ENCODE results near the gene SFXN5. TPM values are rescaled to one million over a fixed set of nuclear protein-coding genes. Genes with fewer than 3 reads are reported as not detected.

SFXN5 gene
- polyA plus RNA-seq, 3 donors = 5.9 to 28.6 (median 9.5) TPM

DNA sequence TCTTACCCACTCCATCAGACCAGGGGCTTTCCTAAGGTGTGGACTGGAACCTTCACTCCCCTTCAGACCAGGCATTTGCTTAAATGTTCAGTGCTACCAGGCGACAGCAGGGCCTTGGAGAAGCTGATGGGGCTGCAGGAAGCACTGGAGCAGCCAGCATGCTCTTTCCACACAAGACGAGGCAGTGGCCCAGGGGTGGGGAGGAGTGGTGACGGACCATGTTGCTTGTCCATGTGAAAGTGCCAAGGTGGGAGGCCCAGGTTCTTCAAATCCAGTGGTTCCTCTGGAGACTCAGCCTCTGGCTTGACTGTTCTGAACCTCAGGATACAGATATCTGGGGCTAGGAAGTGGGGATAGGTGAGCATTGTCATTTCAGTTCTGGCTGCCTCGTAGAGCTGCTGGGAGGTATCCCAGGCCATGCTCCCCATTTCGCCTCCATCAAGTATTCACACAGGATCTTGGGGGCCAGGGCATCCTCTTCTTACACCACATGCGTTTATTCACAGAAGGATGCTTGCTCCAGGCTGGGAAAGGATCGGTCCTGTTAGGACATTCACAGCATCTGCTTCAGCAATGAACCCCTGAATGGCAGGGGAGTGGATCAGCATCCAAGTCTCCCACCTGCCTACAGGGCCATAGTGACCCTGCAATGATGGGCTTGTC is 62.2 kb downstream of the SFXN5 start:
- Histone ChIP-seq H4K20me1 (ENCODE audit: insufficient read depth, low read length) (no peaks in the 10 kb centered on the region), H3K36me3 (replicated peaks in 1 of 2; ENCODE audit: control insufficient read depth in 1 of 2, insufficient read depth in 2 of 2, low read length in 2 of 2) (peaks cover 38 to 58% of the 10 kb centered on the region in 2 donors), H3K27me3 (ENCODE audit: control insufficient read depth in 2 of 2, insufficient read depth in 2 of 2, low read length in 2 of 2) (no peaks in the 10 kb centered on the region), H3K27ac (ENCODE audit: low read depth in 1 of 2, low read length in 2 of 2) (no peak overlapping the region), H3K4me1 (ENCODE audit: control insufficient read depth in 1 of 2, insufficient read depth in 2 of 2, low read length in 2 of 2) (no peaks in the 10 kb centered on the region), H2AFZ (ENCODE audit: insufficient read depth, low read depth, low read length, poor library complexity, severe bottlenecking) (no peak overlapping the region), H3K79me2 (ENCODE audit: insufficient read depth, low read length) (no peaks in the 10 kb centered on the region), H3K4me3 (replicated peaks in 1 of 3; ENCODE audit: low read depth in 2 of 3, low read length in 3 of 3) (no peak overlapping the region), H3K9ac (ENCODE audit: insufficient read depth, low read length, poor library complexity, severe bottlenecking) (no peak overlapping the region), H3K9me3 (replicated peaks in 1 of 2; ENCODE audit: control insufficient read depth in 1 of 2, insufficient read depth in 1 of 2, low read length in 2 of 2) (no peaks in the 10 kb centered on the region), H3K4me2 (replicated peaks; ENCODE audit: extremely low read depth, low read length, poor library complexity, severe bottlenecking) (no peak overlapping the region)
- no peak for DNase-seq
- Mint-ChIP-seq H3K9me3 (peaks cover 0 to 2% (median 0%) of the 10 kb centered on the region in 7 donors), H3K27me3 (ENCODE audit: low read depth in 3 of 3) (peaks cover 0 to 3% (median 0%) of the 10 kb centered on the region in 3 donors), H3K27ac (no peak overlapping the region), H3K36me3 (peaks cover 48 to 57% of the 10 kb centered on the region in 2 donors), H3K4me3 (no peak overlapping the region), H3K4me1 (peaks cover 3% of the 10 kb centered on the region)
- 96% methylated on average over 4 of the region's 7 CpGs for WGBS (ENCODE audit: insufficient coverage)
- TF ChIP-seq, protein P1, sequence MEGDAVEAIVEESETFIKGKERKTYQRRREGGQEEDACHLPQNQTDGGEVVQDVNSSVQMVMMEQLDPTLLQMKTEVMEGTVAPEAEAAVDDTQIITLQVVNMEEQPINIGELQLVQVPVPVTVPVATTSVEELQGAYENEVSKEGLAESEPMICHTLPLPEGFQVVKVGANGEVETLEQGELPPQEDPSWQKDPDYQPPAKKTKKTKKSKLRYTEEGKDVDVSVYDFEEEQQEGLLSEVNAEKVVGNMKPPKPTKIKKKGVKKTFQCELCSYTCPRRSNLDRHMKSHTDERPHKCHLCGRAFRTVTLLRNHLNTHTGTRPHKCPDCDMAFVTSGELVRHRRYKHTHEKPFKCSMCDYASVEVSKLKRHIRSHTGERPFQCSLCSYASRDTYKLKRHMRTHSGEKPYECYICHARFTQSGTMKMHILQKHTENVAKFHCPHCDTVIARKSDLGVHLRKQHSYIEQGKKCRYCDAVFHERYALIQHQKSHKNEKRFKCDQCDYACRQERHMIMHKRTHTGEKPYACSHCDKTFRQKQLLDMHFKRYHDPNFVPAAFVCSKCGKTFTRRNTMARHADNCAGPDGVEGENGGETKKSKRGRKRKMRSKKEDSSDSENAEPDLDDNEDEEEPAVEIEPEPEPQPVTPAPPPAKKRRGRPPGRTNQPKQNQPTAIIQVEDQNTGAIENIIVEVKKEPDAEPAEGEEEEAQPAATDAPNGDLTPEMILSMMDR (IDR thresholded peaks at IDR 0.05) = no peak
- intact Hi-C loops (cut with micrococcal nuclease) = no loop called here

DNA sequence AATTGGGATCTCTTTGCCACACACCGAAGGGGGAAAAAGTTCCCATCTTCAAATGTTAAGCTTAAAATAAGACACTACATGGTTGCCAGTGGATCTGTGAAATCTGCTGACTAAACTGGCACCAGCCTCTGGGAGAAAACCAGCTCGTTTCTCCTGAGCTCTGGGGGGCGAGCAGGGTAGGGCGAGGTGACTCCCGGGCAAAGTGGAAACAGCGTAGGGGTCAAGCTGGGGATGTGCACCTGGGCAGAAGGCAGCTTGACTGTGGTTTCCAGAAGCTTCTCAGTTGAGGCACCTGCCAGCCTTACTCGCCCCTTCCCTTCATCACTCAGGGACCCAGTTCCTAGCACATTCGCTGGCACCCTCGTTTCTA is 62.8 kb downstream of the SFXN5 start:
- peaks cover 0 to 2% (median 0%) of the 10 kb centered on the region in 7 donors for H3K9me3 Mint-ChIP-seq
- no peaks in the 10 kb centered on the region for H3K4me1 ChIP-seq (ENCODE audit: control insufficient read depth in 1 of 2, insufficient read depth in 2 of 2, low read length in 2 of 2)
- no peak overlapping the region for H3K27ac Mint-ChIP-seq
- peaks cover 3% of the 10 kb centered on the region for H3K4me1 Mint-ChIP-seq
- H3K27me3 ChIP-seq (ENCODE audit: control insufficient read depth in 2 of 2, insufficient read depth in 2 of 2, low read length in 2 of 2) = no peaks in the 10 kb centered on the region
- no peak overlapping the region for H2AFZ ChIP-seq (ENCODE audit: insufficient read depth, low read depth, low read length, poor library complexity, severe bottlenecking)
- H4K20me1 ChIP-seq (ENCODE audit: insufficient read depth, low read length) = no peaks in the 10 kb centered on the region
- no peak overlapping the region for H3K9ac ChIP-seq (ENCODE audit: insufficient read depth, low read length, poor library complexity, severe bottlenecking)
- WGBS (ENCODE audit: insufficient coverage) = 95% methylated on average over 5 of the region's 9 CpGs
- peaks cover 49 to 60% of the 10 kb centered on the region in 2 donors for H3K36me3 Mint-ChIP-seq
- no peak overlapping the region for H3K27ac ChIP-seq (ENCODE audit: low read depth in 1 of 2, low read length in 2 of 2)
- TF ChIP-seq, protein P1 (IDR thresholded peaks at IDR 0.05) = no peak
- H3K27me3 Mint-ChIP-seq (ENCODE audit: low read depth in 3 of 3) = peaks cover 0 to 3% (median 0%) of the 10 kb centered on the region in 3 donors
- H3K4me3 ChIP-seq (replicated peaks in 1 of 3; ENCODE audit: low read depth in 2 of 3, low read length in 3 of 3) = no peak overlapping the region
- H3K4me2 ChIP-seq (replicated peaks; ENCODE audit: extremely low read depth, low read length, poor library complexity, severe bottlenecking) = no peak overlapping the region
- no peak overlapping the region for H3K4me3 Mint-ChIP-seq
- no peaks in the 10 kb centered on the region for H3K9me3 ChIP-seq (replicated peaks in 1 of 2; ENCODE audit: control insufficient read depth in 1 of 2, insufficient read depth in 1 of 2, low read length in 2 of 2)
- H3K79me2 ChIP-seq (ENCODE audit: insufficient read depth, low read length) = no peaks in the 10 kb centered on the region
- DNase-seq = no peak
- H3K36me3 ChIP-seq (replicated peaks in 1 of 2; ENCODE audit: control insufficient read depth in 1 of 2, insufficient read depth in 2 of 2, low read length in 2 of 2) = peaks cover 38 to 63% of the 10 kb centered on the region in 2 donors
- intact Hi-C loops (cut with micrococcal nuclease) = no loop called here
